HG03097 (cell line): ENCODE measurements around the gene RSPO3.
A peak's percentile ranks its signal among the peaks of the same experiment; 100 is the strongest.

Source experiments
- ATAC-seq: cut with Tn5 transposase; IDR thresholded peaks from one replicate; pipeline ENCODE4 v1.9.1; 2021; ENCODE audit not compliant: unreplicated experiment, low FRiP score

RSPO3 gene

DNA sequence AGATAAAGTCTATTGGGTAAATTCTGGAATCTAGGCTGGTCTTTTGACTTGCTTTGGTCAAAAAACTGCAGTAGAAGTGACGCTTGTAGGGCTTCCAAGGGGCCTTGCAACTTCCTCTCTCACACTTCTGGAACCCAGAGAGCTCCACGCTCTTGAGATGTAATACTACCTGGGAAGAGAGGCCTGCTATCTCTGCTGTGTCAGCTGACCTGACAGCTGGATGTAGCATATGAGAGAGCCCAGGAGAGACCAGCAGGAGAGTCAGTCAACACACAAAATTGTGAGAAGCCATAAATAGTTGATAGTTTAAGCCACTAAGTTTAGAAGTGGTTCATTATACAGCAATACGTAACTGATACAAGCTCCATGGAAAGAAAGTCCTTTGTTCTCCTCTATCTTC, 7.8 kb upstream of the RSPO3 start:
- ATAC-seq: no peak

DNA sequence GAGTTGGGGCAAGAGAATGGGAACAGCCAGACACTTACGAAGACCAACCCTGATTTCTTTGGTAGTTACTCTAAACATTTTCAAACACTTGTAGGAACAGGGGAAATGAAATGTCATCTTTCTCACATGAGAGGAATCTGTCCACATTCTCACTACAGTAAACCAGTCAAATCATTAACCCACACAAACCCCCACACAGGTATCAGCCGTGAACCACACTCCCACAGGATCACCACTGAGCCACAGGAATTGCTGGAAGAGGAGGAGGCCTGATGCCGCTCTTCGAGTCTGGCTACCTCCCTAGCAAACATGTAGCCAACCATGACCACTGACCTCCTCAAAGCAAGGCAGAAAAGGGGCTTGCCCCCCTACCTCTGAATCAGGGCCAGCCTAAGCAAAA, 6.9 kb upstream of the RSPO3 start:
- no peak for ATAC-seq

DNA sequence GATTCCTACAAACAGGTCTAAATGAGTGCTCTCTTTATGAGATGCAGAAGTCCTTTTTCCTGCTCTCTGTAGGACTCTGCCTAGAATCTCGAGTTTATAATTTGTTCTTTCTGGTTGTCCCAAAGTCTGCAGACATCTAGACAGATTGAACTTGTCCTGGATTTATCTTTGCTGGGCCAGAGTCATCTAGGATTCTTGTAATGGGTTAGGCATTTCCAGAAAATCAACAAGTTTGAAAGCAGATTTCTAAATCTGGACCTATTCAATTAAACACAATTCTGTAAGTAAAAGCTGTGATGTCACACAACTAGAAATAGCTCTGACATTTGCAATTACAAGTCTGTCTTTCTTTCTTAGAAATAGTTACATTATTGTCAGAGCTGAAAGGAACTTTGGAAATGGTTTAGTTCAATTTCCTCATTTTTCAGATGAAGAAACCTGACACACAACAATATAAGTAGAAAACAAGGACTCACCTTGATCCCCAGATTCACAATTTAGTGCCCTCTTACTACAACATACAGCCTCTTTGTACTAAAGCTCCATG, 4.2 kb upstream of the RSPO3 start:
- ATAC-seq: no peak

DNA sequence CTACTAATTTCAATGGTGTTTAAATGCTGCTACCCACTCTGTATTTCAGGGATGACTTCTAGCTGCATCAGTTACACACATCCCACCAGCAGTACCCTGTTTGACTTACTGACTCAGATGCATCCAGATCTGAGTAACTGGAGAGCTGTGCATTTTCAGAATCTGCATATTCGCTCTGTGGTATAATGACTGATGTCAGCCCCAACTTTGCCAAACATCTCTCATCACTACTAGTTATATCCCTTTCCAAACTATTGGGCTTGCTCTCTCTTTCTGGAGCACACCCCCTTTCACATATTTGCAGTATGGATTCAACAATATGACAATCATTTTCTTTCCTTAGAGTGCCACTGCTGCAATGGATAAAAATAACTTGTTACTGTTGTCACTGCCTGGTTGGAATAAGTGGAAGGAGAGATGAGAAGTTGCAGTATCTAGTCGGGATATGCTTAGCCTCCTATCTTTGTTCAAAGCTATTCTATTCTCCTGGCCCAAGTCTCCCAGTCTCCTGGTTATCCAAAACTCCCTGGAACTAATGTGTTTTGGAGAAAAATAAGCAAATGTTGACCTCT, 3.3 kb upstream of the RSPO3 start:
- no peak for ATAC-seq

DNA sequence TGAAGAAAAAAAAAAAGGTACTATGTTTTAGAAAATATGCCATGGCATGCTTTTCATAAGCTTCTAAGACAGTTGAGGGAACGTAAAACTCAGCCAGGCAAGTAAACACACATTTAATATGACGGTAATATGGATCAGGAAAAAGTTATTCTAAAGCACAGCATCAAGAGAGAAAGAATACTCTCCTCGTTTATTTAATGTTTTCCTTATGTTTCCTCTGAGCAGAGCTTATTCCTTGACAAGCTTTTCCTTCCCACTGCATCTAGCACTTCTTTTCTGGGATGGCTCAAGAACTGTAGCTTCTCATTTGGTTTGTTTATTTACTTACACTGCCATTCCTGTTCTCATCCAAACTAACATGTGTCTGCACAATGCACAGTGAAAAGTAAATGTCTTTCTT, 2.7 kb upstream of the RSPO3 start:
- ATAC-seq: no peak

DNA sequence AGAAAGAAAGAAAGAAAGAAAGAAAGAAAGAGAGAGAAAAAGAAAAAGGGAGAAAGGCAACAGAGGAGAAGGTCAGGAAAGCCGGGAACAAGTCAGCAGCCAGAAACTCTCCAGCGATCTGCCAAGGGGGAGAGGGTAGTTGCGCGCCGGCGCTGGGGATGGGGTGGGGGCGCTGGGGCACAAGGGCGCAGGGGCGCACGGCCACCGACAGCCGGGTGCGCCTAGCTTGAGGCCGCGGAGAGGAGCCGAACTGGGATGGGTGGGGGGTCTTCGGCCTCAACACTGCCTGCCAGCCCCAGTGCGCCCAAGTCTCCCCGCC, 533 bp upstream of the RSPO3 start:
- no peak for ATAC-seq

DNA sequence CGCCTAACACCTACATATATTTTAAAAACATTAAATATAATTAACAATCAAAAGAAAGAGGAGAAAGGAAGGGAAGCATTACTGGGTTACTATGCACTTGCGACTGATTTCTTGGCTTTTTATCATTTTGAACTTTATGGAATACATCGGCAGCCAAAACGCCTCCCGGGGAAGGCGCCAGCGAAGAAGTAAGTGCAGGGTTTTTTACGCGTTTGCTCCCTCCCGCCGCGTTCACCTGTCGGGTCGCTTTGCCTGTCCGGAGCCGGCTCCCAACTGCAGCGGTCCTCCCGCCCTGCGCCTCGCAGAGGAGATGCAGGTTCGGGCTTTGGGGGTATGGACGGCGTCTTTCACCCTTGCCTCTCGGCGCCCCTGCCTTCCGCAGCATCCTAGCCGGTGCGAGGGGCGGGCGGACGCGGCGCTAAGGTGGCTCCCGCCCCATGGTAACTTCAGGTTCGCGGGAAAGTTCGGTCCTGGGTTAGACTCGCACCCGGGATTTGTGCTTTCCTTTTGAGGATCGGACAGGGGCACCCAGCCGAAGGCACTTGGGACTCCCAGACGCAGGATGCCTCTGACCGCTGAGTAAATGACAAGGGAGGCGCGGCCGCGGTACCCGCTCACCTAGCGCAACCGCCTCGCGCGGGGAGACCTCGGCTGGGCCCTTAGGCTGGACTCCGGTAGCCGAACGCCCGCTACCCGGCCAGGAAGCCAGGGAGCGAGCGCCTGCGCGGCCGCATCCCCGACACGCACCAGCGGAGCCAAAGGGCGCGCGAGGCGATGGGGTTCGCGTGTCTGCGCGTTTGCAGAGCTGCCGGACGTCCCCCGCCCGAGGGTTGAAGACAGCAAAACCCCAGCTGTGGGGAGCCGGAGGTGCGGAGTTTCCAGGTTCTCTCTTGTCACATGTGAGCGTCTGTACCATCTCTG, 891 bp downstream of the RSPO3 start:
- no peak for ATAC-seq

DNA sequence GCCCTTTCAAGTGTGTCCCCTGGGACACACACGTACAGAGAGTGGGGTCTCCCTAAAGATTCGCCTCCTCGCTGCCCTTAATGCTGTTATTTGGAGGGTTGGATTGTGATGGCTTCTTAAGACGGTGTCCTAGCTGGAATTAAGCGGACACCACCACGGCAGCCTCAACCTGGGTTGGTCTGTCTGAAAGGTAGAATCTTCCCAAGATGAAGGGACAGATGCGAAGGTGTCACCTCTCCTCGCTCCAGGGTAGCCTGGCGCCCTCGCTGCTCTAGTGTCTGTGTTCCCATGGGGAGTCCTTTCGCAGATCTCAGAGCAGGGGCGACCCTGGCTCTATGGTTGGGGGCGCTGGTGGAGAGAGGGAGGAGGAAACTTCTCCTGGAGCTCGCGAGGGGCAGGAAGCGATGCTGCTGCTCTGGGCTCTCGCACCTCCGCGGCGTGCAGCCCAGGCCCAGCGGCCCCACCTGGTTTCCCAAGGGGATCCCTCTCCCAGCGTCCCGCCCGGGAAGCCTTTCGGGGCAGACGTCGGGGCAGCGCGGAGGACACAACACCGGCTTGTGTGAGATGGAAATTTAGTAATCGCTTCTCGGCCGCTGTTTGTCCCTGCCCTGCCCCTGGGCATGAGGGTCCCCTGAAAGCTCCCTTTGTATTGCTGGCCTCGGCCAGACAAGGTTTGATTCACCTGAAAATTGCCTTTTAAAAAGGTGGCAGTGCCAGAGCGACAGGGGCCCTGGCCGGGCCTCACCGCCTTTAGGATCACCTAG, 1.7 kb downstream of the RSPO3 start:
- no peak for ATAC-seq

DNA sequence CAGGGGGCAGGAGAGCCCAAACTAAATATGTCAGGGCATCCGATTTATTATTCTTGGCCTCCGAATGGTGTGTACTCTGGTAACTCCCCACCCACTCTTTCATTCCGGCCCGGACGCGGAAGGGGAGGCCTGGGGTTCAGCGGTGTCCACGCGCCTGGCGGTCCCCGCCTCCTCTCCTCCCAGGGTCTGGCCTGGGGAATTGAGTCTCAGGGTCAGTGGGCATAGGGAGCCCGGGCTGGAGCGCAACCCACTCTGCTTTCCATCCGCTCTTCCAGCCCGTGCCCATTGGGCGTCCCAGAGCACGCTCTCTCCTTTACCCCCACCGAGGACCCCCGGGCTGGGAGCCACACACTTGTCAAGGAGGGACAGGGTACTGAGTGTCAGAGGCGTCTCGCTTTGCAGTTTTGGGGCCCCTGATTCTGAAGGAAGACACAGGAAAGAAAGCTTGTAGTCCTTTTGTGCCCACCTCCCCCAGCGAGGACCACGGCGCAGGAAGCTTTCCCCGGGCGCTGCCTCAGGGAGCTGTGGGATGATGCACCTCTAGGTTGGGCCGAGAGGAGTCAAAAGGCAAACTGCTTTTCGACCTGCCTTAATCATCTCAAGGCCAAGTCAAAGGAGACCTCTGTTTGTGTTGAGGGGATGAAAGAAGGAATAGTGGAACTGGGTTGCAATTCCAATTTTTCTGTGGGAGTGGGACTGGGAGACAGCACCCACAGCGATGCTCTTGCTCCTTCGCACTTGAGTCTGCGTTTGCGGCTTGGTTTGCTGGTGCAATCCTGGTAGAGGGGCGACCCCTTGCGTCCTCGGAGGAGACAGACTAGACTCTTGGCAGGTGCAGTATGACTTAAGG, 2.5 kb downstream of the RSPO3 start:
- peak; percentile 97 for ATAC-seq

DNA sequence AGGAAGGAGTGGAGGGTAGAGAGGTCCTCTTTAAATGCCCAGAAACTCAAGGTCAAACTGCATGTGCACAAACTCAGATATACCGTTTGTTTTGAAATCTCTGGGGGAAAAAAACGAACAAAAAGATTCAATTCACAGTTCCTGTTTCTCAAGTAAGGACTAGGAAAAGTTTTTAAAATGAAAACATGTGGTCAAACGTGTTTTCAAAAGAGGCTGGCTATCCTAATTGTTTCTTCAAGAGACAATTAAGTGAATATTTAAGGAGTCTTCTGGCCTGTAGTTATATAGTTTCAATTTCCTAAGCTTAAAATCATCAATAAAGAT, 3.1 kb downstream of the RSPO3 start:
- no peak for ATAC-seq

DNA sequence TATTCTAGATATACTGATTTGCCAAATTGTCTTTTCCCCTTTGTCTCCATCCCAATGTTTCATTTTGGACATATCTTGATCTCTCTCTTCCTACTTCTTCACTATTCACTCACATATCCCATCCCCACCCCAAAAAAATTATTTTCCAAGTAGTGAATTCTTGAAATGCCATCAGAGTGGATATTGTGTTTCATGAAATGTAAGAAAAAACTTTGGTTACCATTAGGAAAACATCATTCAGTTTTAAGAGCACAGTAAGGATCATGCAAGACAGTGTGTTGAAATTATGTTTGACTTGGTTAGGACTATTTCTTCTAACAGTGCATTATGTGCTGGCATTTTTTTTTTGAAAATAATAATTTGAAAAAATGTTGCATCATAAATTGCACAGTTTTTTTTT, 5.7 kb downstream of the RSPO3 start:
- ATAC-seq: no peak

DNA sequence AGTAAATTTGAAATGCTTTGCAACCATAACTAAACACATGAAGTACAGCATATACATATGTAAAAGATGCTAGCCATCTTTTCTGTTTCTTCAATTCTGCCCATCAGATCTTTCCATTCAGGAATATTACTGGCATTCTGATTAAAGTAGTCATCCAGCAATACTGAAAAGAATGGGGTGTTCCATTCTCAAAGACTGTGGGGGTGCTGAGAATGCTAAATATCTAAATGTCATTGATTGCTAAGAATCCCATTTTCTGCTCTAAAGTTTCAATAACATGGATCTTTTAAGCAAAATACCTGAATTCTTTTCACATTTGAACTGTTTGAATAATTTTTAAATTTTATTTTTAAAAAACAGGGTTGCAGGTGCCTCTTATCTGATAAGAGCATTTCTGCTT, 6.2 kb downstream of the RSPO3 start:
- no peak for ATAC-seq

DNA sequence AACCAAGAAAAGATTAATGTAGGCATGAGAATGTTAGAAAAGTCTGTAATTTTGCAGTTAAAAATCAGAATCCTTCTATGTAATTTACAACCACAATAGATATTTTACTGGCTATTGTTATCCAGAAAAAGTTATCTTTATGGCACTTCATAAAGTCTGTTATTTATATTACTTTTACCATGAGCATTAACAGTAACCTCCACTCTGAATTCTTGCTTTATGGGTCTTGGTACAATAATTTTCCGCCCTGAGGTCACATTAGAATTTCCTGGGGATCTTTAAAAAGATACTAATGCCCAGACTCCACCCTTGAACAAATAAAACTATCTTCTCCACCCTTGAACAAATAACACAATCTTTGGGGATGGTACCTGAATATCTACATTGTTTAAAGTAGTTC, 9.6 kb downstream of the RSPO3 start:
- ATAC-seq: no peak

DNA sequence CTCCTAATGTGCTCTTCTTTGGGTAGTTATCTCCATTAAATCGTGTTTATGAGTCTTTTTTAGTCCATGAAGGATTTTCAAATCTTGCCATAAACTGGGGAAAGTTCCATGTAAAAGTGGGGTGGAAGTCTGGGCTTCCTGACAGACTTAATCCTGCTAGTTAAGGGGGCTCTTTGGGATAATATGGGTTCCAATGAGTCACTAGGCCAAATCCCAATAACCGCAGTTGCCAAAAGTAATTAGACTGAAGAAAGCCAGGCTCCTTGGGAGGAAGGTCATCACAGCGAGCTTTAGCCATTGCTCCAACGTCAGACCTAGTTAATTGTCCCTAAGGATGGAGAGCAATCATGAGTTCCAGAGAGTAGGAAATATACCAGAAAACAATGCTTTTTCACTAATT, 10.8 kb downstream of the RSPO3 start:
- no peak for ATAC-seq

DNA sequence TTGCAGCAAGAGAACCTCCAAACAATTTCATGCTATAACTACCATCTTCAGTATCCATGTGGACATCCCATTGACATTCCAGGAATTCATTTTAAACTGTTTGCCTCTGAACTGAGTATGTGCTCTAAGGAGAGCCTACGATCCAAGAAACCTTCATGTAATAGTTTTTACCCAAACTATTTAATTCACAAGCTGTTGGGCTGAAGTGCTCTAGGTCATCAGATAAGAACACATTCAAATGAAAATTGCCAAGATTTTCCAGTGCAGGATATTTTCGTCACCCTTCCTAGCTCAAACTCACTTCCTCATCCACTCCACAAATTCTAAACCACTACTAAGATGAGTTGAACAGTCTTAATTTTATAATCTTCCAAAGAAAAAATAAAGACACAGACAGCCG, 12.8 kb downstream of the RSPO3 start:
- ATAC-seq: no peak

DNA sequence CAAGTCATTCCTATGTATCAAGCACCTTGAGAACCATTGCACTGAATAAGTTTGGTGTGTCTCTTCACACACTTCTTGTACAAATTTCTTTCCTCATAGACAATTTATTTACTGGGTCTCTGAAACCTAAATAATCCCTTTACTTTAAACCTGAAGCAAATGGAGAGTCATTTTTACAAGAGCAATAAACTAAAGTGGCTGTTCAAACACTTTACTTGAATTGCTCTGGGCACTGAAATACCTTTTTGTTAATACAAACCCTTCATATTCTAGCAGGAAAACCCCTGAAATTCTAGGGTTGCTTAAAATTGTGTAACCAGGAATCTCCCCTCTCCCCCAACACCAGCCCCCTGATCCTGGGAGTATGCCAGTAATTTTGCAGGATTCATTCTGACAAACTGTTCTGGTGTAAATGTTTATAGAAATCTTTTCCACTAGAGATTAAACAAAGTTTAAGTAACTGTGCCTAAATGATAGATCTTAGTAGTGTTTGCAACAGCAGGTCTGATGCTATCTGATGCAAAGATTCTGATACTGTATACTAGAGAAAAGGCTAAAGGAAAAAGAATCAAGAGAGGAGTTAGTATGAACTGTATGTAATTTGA, 13.4 kb downstream of the RSPO3 start:
- no peak for ATAC-seq

DNA sequence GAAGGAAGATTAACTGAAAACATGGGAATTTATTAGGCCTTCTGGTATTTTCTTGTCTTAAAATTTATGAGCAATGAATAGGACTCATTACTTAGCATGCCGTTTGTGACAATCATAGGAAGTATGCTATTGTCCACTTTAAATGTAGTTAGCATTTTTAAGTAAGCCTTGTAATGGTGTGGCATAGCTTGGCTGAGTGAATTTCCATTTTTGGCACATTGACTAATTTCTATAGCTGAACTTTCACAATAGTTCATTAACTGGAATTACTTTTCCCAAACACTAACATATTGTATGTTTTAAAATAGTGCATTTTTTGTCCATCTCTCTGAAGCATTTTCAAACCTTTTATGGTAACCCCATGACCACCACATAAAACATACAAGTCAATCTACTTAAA, 15.7 kb downstream of the RSPO3 start:
- no peak for ATAC-seq

DNA sequence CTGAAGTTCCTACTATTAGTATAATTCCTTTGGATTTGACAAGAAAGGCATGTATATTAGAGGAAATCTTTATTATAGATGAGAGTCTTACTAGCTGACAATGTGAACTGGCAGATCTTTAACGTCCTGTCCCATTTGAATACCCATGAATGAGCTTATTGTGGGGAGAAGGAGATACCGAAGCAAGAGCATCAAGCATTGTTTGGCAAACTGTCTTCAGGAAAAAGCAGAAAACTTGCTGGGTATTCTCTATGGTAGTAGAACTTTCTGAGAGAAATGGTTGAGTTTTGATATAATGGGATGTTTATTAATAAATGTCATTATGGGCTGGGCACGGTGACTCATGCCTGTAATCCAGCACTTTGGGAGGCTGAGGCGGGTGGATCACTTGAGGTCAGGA, 18.3 kb downstream of the RSPO3 start:
- no peak for ATAC-seq

DNA sequence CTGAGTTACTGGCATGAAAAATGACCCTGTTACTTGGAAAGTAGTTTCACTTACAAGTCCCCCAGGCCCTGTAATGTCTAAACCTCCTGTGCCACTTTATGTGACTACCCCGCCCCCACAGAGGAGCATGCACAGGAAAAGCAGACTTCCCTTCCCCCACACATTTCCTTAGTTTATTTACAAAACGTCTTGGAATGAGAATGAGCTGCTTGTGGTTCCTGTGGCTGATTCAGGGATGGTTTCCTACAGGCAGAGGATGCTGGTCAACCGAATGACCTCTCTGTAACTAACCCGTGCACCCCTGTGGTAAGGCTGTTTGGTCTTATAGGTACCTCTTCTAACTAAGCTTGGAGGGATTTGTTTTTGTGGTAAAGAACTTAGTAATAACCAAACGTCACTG, 28.5 kb downstream of the RSPO3 start:
- ATAC-seq: no peak

DNA sequence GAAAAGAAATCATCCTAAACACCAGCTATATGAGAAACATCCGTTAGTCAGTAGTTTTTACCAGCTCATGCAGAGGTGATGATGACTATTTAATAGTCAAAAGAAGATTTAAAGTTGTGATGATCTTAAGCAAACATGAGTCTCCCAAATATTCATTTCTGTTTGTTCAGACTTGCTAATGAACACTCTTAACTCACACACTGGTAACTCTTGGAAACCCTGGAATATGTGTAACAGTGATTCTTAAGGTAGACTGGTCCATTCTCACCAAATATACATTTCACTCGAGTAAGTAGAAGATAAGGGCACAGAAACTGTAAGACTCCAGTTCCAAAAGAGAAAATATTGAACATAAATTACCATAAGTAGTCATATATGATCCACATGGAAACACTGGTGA, 29.1 kb downstream of the RSPO3 start:
- no peak for ATAC-seq
